ENCODE data around the gene VRK1.
A peak's percentile ranks its signal among the peaks of the same experiment; 100 is the strongest.
"Not testable (repeated sequence)": the region's sequence is repeated elsewhere in the genome, so short reads cannot be mapped to it uniquely, and the experiment has no call there.

Gene VRK1
- 61.6 to 73.7 (median 67.1) reads per million in 3 experiments for total RNA-seq

- DNase-seq: peak; percentile 86
Observed at GRCh38 chr14:96796851-96797581, at the start of gene VRK1. VRK1 (plus strand) TSS chr14:96797382; CDS start chr14:96833472, 36,090 bp downstream.

- DNase-seq: no peak
Observed at GRCh38 chr14:96747608-96748007, 49.6 kb upstream of the VRK1 start.

- no peak for DNase-seq
Observed at GRCh38 chr14:96748362-96748761, 48.8 kb upstream of the VRK1 start.

- DNase-seq: no peak
Observed at GRCh38 chr14:96751505-96751904, 45.7 kb upstream of the VRK1 start.

- DNase-seq: no peak
Observed at GRCh38 chr14:96752125-96752524, 45.1 kb upstream of the VRK1 start.

- DNase-seq: no peak
Observed at GRCh38 chr14:96752594-96752993, 44.6 kb upstream of the VRK1 start.

GRCh38 chr14:96754162-96754844 lies 42.9 kb upstream of the VRK1 start:
- no peak for DNase-seq

- no peak for DNase-seq
Observed at GRCh38 chr14:96754845-96755184, 42.4 kb upstream of the VRK1 start.

GRCh38 chr14:96756745-96757144 lies 40.4 kb upstream of the VRK1 start:
- no peak for DNase-seq

GRCh38 chr14:96757456-96757855 lies 39.7 kb upstream of the VRK1 start:
- DNase-seq: no peak

- no peak for DNase-seq
Observed at GRCh38 chr14:96761066-96761465, 36.1 kb upstream of the VRK1 start.

- DNase-seq: peak; percentile 55
Observed at GRCh38 chr14:96762650-96763049, 34.5 kb upstream of the VRK1 start.

- no peak for DNase-seq
Observed at GRCh38 chr14:96764012-96764411, 33.2 kb upstream of the VRK1 start.

GRCh38 chr14:96765205-96765604 lies 32.0 kb upstream of the VRK1 start:
- DNase-seq: not testable (repeated sequence)

GRCh38 chr14:96772929-96773328 lies 24.3 kb upstream of the VRK1 start:
- DNase-seq: no peak

GRCh38 chr14:96776791-96777190 lies 20.4 kb upstream of the VRK1 start:
- DNase-seq: no peak

GRCh38 chr14:96780500-96780899 lies 16.7 kb upstream of the VRK1 start:
- DNase-seq: no peak

- no peak for DNase-seq
Observed at GRCh38 chr14:96781371-96781770, 15.8 kb upstream of the VRK1 start.

GRCh38 chr14:96782436-96782835 lies 14.7 kb upstream of the VRK1 start:
- DNase-seq: no peak

GRCh38 chr14:96783043-96783914 lies 13.9 kb upstream of the VRK1 start:
- no peak for DNase-seq

- DNase-seq: no peak
Observed at GRCh38 chr14:96783915-96784224, 13.3 kb upstream of the VRK1 start.

GRCh38 chr14:96790186-96790585 lies 7.0 kb upstream of the VRK1 start:
- no peak for DNase-seq

- no peak for DNase-seq
Observed at GRCh38 chr14:96790706-96791105, 6.5 kb upstream of the VRK1 start.

GRCh38 chr14:96792003-96792402 lies 5.2 kb upstream of the VRK1 start:
- DNase-seq: no peak
